ENCODE results near the gene NOLC1.

Gene NOLC1

DNA sequence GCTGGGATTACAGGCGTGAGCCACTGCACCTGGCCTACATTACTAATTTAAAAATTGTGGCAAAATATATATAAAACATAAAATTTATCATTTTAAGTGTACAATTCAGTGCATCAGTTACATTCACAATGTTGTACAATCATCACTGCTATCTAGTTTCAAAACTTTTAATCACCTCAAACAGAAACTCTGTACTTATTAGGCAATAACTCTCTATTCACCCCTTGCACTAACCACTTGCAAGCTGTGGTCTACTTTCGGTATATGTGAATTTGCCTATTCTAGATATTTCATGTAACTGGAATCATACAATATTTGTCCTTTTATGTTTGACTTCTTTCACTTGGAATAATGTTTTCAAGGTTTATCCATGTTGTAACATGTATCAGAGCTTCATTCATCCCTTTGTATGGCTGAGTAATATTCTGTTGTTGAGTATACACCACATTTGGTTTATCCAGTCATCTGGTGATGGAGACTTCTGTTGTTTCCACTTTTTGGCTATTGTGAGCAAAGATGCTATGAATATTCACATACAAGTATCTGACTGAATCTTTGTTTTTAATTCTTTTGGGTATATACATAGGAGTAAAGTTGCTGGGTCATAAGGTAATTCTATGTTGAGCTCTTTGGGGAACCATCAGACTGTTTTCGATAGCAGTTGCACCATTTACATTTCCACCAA lies 59.6 kb downstream of the NOLC1 start:
- ChIA-PET POLR2A (no interaction called here), CTCF (interaction anchor here (0.8 to 1.7 kb wide), 7 partner anchors 10 to 182 kb away, joined by 3 to 9 read pairs (median 3); partner anchors contain the start of gene ELOVL3)

More for the DNA sequence above, 59.6 kb downstream of the NOLC1 start:
- TF ChIP-seq, protein P1, sequence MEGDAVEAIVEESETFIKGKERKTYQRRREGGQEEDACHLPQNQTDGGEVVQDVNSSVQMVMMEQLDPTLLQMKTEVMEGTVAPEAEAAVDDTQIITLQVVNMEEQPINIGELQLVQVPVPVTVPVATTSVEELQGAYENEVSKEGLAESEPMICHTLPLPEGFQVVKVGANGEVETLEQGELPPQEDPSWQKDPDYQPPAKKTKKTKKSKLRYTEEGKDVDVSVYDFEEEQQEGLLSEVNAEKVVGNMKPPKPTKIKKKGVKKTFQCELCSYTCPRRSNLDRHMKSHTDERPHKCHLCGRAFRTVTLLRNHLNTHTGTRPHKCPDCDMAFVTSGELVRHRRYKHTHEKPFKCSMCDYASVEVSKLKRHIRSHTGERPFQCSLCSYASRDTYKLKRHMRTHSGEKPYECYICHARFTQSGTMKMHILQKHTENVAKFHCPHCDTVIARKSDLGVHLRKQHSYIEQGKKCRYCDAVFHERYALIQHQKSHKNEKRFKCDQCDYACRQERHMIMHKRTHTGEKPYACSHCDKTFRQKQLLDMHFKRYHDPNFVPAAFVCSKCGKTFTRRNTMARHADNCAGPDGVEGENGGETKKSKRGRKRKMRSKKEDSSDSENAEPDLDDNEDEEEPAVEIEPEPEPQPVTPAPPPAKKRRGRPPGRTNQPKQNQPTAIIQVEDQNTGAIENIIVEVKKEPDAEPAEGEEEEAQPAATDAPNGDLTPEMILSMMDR (IDR thresholded peaks at IDR 0.05; ENCODE audit: control extremely low read depth, extremely low read depth, low read depth, missing control alignments): no peak
- DNase-seq (ENCODE audit: extremely low spot score): no peak

All from GM10248 (cell line).